Measurements from ENCODE around the gene PRPF18.

GRCh38 chr10:13604357-13605040, 17.7 kb downstream of the PRPF18 start:
- no peak for TF ChIP-seq CTCF (IDR thresholded peaks at IDR 0.05; ENCODE audit: low read depth, low read length)
- no peak for TF ChIP-seq EZH2phosphoT487 (IDR thresholded peaks at IDR 0.05; ENCODE audit: low read depth)

Measured in OCI-LY3 (cell line).